Endothelial cell (in vitro differentiated cells): ENCODE measurements around the gene SEMA3G. TPM values are rescaled to one million over a fixed set of nuclear protein-coding genes. Genes with fewer than 3 reads are reported as not detected.

ENCODE experiments used
- DNase-seq: peaks from one replicate; pipeline ENCODE4 v3.0.0; 2021; ENCODE audit warnings: low spot score
- H3K27ac Mint-ChIP-seq: one replicate; pipeline ENCODE4 v1.8.0; 2021; ENCODE audit warnings: mixed read lengths, inconsistent platforms; ENCODE audit not compliant: unreplicated experiment
- H3K27me3 Mint-ChIP-seq: one replicate; pipeline ENCODE4 v1.8.0; 2021; ENCODE audit warnings: mild to moderate bottlenecking, moderate library complexity, mixed read lengths, inconsistent platforms; ENCODE audit not compliant: unreplicated experiment
- H3K36me3 Mint-ChIP-seq: one replicate; pipeline ENCODE4 v1.8.0; 2021; ENCODE audit warnings: mild to moderate bottlenecking, low read depth, mixed read lengths, inconsistent platforms; ENCODE audit not compliant: unreplicated experiment
- H3K4me1 Mint-ChIP-seq: one replicate; pipeline ENCODE4 v1.8.0; 2021; ENCODE audit warnings: mild to moderate bottlenecking, mixed read lengths, inconsistent platforms; ENCODE audit not compliant: unreplicated experiment
- H3K4me3 Mint-ChIP-seq: one replicate; pipeline ENCODE4 v1.8.0; 2021; ENCODE audit warnings: mild to moderate bottlenecking, mixed read lengths, inconsistent platforms; ENCODE audit not compliant: unreplicated experiment
- H3K9me3 Mint-ChIP-seq: one replicate; pipeline ENCODE4 v1.8.0; 2021; ENCODE audit warnings: mixed read lengths, inconsistent platforms; ENCODE audit not compliant: unreplicated experiment
- CTCF ChIP-seq: fragments of 200-600 bp; sonication (generic); IDR thresholded peaks from one replicate; pipeline ENCODE4 v1.5.0; 2021; ENCODE audit warnings: antibody characterized with exemption; ENCODE audit not compliant: unreplicated experiment
- total RNA-seq: library from RNA; stranded (reverse); fragmentation: NEBNext Ultra II Directional; extraction: Animal tissue kit (Norgen Biotek cat#: 25700); gene quantifications from one replicate; pipeline ENCODE4 v1.2.1, GENCODE V29; 2021; ENCODE audit not compliant: unreplicated experiment

The SEMA3G gene
- total RNA-seq, 1 donor from 2014 or later: 175 TPM

GRCh38 chr3:52463416-52463815 is 18.5 kb upstream of the SEMA3G start:
- TF ChIP-seq CTCF: no peak
- H3K36me3 Mint-ChIP-seq: peaks cover 24% of the 10 kb centered on the region
- peaks cover 2% of the 10 kb centered on the region for H3K27me3 Mint-ChIP-seq
- peaks cover 4% of the 10 kb centered on the region for H3K4me1 Mint-ChIP-seq
- H3K27ac Mint-ChIP-seq: no peak overlapping the region
- no peak overlapping the region for H3K4me3 Mint-ChIP-seq
- no peaks in the 10 kb centered on the region for H3K9me3 Mint-ChIP-seq
- no peak for DNase-seq

- H3K4me3 Mint-ChIP-seq: no peak overlapping the region
These were observed 17.0 kb upstream of the SEMA3G start for GRCh38 chr3:52461874-52462273.

GRCh38 chr3:52458770-52459545 is 14.1 kb upstream of the SEMA3G start:
- H3K27me3 Mint-ChIP-seq: peaks cover 5% of the 10 kb centered on the region
- no peak for TF ChIP-seq CTCF
- H3K4me1 Mint-ChIP-seq: peaks cover 29% of the 10 kb centered on the region
- no peak for DNase-seq
- H3K36me3 Mint-ChIP-seq: peaks cover 33% of the 10 kb centered on the region
- no peak overlapping the region for H3K27ac Mint-ChIP-seq
- H3K4me3 Mint-ChIP-seq: no peak overlapping the region
- no peaks in the 10 kb centered on the region for H3K9me3 Mint-ChIP-seq

More at GRCh38 chr3:52461874-52462273, 17.0 kb upstream of the SEMA3G start:
- no peak for DNase-seq
- Mint-ChIP-seq H3K27ac (no peak overlapping the region), H3K4me1 (peaks cover 14% of the 10 kb centered on the region), H3K9me3 (no peaks in the 10 kb centered on the region), H3K36me3 (peaks cover 32% of the 10 kb centered on the region), H3K27me3 (peaks cover 6% of the 10 kb centered on the region)
- TF ChIP-seq CTCF: no peak

- Mint-ChIP-seq H3K27ac (no peak overlapping the region), H3K27me3 (peaks cover 9% of the 10 kb centered on the region), H3K36me3 (peaks cover 30% of the 10 kb centered on the region), H3K4me3 (peak overlapping the region; percentile 100), H3K4me1 (peaks cover 32% of the 10 kb centered on the region), H3K9me3 (no peaks in the 10 kb centered on the region)
- no peak for TF ChIP-seq CTCF
- no peak for DNase-seq
These were observed 13.3 kb upstream of the SEMA3G start for GRCh38 chr3:52458031-52458760.

GRCh38 chr3:52456800-52457183 is 11.9 kb upstream of the SEMA3G start:
- Mint-ChIP-seq H3K4me1 (peaks cover 32% of the 10 kb centered on the region), H3K9me3 (no peaks in the 10 kb centered on the region)

More at GRCh38 chr3:52456800-52457183, 11.9 kb upstream of the SEMA3G start:
- no peak for DNase-seq
- TF ChIP-seq CTCF: no peak
- H3K27ac Mint-ChIP-seq: no peak overlapping the region
- H3K27me3 Mint-ChIP-seq: peaks cover 9% of the 10 kb centered on the region
- H3K4me3 Mint-ChIP-seq: peak overlapping the region; percentile 100
- peaks cover 26% of the 10 kb centered on the region for H3K36me3 Mint-ChIP-seq
